HEK293 (cell line): ENCODE results near the gene FRY.

Experiments used
- CTCF ChIP-seq: fragments of 450-650 bp; formaldehyde crosslinking; IDR thresholded peaks from 2 replicates; pipeline ENCODE4 v1.5.1; 2016; ENCODE audit warnings: missing biosample characterization, missing genetic modification characterization
- YY1 ChIP-seq: fragments of 450-650 bp; formaldehyde crosslinking; IDR thresholded peaks from 2 replicates; pipeline ENCODE4 v1.5.1; 2018; ENCODE audit warnings: missing biosample characterization, missing genetic modification characterization
- ZBTB1 ChIP-seq: fragments of 450-650 bp; formaldehyde crosslinking; IDR thresholded peaks from 2 replicates; pipeline ENCODE4 v1.5.1; 2016; ENCODE audit warnings: missing biosample characterization, missing genetic modification characterization
- ZNF140 ChIP-seq: fragments of 450-650 bp; formaldehyde crosslinking; IDR thresholded peaks from 2 replicates; pipeline ENCODE4 v1.5.1; 2016; ENCODE audit warnings: missing biosample characterization, missing genetic modification characterization
- ZNF701 ChIP-seq: fragments of 450-650 bp; formaldehyde crosslinking; IDR thresholded peaks from 2 replicates; pipeline ENCODE4 v1.5.1; 2016; ENCODE audit warnings: missing biosample characterization, missing genetic modification characterization
- ZSCAN5A ChIP-seq: fragments of 450-650 bp; formaldehyde crosslinking; IDR thresholded peaks from 2 replicates; pipeline ENCODE4 v1.5.1; 2016; ENCODE audit warnings: missing biosample characterization, missing genetic modification characterization

GRCh38 chr13:32140109-32140508 is 108.5 kb downstream of the FRY start:
- TF ChIP-seq YY1 (no peak), ZSCAN5A (no peak), ZNF140 (tag by site-specific recombination) (no peak), CTCF (no peak), ZNF701 (tag by site-specific recombination) (no peak), ZBTB1 (no peak)
